Cardiac muscle cell (in vitro differentiated cells and primary cell): ENCODE results near the gene SBF1. TPM values are rescaled to one million over a fixed set of nuclear protein-coding genes. Genes with fewer than 3 reads are reported as not detected.
A peak's percentile ranks its signal among the peaks of the same experiment; 100 is the strongest.

Source experiments
- DNase-seq, 2 donors: peaks; one replicate each; pipeline versions ENCODE4 v3.0.0 to v3.0.0-alpha.2; 2010 to 2017; ENCODE audit warnings: low read depth in 1 of 2, low spot score in 1 of 2
- H3K27ac ChIP-seq: fragments of 200-600 bp; sonication (generic); 2 replicates; pipeline ENCODE4 v1.5.1; 2016
- H3K27me3 ChIP-seq: fragments of 200-600 bp; sonication (generic); 2 replicates; pipeline ENCODE4 v1.6.0; 2016; ENCODE audit warnings: control low read depth
- H3K36me3 ChIP-seq: fragments of 200-600 bp; sonication (generic); 2 replicates; pipeline ENCODE4 v1.5.1; 2016; ENCODE audit warnings: control low read depth
- H3K4me1 ChIP-seq: fragments of 200-600 bp; sonication (generic); 2 replicates; pipeline ENCODE4 v1.8.1; 2017; ENCODE audit warnings: low read depth, mild to moderate bottlenecking, mixed run types
- H3K4me3 ChIP-seq: fragments of 200-600 bp; sonication (generic); 2 replicates; pipeline ENCODE4 v1.5.1; 2016; ENCODE audit warnings: mild to moderate bottlenecking
- H3K9me3 ChIP-seq: fragments of 200-600 bp; sonication (generic); 2 replicates; pipeline ENCODE4 v1.5.1; 2017; ENCODE audit warnings: low read depth, mild to moderate bottlenecking, control low read depth
- polyA plus RNA-seq: library from polyadenylated mRNA; unstranded; fragments of >200 nt; fragmentation: Nextera tagmentation; extraction: Ambion mirVana; gene quantifications from 2 replicates; pipeline ENCODE4 v1.2.1, GENCODE V29; 2016
- total RNA-seq: library from RNA; depleted of rRNA; stranded (reverse); fragments of >200 nt; gene quantifications from 2 replicates; pipeline ENCODE4 v1.2.3, GENCODE V29; 2016
- TF ChIP-seq, protein P1 (sequence below): IDR thresholded peaks from 2 replicates; pipeline ENCODE4 v1.5.1; 2012; ENCODE audit warnings: low read depth, mild to moderate bottlenecking, low read length

Gene SBF1
- total and polyA plus RNA-seq, 2 experiments from 2014 or later = 39.1 to 111 TPM

DNA sequence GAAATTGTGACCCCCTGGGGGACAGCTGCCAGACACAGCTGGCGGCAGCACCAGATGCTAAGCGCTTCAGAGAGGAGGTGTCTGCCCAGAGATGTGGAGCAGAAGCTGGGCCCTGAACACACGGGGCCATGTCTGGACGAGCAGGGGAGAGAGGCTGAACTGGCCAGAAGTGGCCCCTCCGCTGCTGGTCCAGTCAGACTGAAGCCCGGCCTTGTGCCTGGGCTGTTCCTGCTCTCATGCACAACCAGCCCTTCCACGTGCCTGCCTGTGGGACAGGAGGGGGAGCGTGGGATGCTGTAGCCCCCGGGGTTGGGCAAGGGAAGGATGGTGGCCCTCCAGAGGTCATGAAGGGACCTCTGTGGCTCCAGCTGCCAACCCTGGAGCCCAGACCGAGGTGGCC is 8.3 kb upstream of the SBF1 start:
- H3K4me3 ChIP-seq = no peak overlapping the region
- H3K27me3 ChIP-seq = peaks cover 46% of the 10 kb centered on the region
- TF ChIP-seq, protein P1, sequence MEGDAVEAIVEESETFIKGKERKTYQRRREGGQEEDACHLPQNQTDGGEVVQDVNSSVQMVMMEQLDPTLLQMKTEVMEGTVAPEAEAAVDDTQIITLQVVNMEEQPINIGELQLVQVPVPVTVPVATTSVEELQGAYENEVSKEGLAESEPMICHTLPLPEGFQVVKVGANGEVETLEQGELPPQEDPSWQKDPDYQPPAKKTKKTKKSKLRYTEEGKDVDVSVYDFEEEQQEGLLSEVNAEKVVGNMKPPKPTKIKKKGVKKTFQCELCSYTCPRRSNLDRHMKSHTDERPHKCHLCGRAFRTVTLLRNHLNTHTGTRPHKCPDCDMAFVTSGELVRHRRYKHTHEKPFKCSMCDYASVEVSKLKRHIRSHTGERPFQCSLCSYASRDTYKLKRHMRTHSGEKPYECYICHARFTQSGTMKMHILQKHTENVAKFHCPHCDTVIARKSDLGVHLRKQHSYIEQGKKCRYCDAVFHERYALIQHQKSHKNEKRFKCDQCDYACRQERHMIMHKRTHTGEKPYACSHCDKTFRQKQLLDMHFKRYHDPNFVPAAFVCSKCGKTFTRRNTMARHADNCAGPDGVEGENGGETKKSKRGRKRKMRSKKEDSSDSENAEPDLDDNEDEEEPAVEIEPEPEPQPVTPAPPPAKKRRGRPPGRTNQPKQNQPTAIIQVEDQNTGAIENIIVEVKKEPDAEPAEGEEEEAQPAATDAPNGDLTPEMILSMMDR = no peak

DNA sequence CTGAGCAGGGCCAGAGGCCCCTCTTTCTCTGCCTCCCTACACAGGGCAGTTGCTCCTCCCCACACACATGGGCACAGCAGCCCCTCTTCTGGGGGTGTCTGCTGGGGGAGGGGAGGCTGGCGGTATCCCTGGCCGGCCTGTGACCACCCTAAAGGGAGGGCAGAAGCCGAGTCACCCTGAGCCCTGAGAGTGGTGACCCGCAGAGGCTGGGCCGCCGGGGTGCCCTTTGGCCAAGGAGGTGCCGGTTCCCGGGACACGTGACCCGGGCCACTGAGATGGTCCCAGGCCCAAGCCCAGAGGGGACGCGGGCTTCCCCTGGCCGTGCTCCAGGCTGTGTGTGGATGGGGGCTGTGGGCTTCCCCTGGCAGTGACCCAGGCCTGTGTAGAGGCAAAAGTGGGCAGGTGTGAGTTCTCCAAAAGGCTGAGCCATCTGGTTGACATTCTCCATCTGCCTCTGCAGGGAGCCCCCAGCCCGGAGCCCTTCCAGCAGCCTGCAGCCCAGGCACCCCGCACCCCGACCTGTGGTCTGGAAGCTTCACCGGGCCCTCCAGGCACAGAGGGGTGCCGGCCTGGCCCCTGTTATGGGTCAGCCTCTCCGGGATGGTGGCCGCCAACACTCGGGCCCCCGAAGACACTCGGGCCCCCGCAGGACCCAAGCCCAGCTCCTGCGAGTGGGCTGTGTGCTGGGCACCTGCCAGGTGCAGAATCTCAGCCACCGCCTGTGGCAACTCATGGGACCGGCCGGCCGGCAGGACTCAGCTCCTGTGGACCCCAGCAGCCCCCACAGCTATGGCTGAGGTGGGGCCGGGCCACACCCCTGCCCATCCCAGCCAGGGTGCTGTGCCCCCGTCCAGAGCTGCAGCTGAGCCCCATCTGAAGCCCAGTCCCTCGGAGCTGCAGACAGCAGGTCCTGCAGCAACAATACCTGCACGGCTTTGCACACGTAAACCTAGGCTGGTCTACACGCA is 7.6 kb upstream of the SBF1 start:
- Histone ChIP-seq H3K4me3 (no peak overlapping the region), H3K4me1 (no peaks in the 10 kb centered on the region), H3K27ac (no peak overlapping the region), H3K27me3 (peaks cover 46% of the 10 kb centered on the region), H3K9me3 (no peaks in the 10 kb centered on the region), H3K36me3 (no peaks in the 10 kb centered on the region)
- DNase-seq = no peak
- TF ChIP-seq, protein P1 = no peak

More for the DNA sequence above, 8.3 kb upstream of the SBF1 start:
- no peak for DNase-seq
- Histone ChIP-seq H3K27ac (no peak overlapping the region), H3K9me3 (no peaks in the 10 kb centered on the region), H3K36me3 (no peaks in the 10 kb centered on the region), H3K4me1 (no peaks in the 10 kb centered on the region)

DNA sequence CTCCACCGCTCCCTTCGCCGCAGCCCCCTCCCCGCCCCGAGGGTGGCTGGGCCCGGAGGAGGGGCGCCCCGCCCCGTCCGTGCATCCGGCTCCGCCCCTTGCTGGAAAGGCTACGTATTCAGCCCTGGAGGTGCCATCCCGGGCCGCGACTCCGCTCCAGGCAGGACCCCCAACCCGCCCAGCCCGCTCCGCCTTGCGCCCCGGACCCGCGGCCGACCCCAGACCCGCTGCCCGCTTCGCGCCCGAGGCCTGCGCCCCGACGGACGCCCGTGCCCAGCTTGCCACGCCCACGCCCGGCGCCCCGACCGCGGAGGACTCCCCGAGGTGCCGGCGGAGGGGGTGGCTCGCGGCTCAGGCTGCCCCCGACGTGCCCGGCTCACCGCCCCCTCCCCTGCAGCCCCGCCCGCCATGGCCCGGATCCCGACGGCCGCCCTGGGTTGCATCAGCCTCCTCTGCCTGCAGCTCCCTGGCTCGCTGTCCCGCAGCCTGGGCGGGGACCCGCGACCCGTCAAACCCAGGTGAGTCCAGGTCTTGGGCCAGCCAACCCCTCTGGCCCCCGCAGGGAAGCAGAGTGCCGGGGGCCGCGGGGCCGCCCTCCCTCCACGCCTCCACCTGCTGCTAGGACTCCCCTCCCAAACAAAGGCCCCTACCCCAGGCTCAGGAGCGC is 6.7 kb upstream of the SBF1 start, which contains the start of gene ADM2:
Gene ADM2 (plus strand): TSS at position 104 of the 667 bp plus-strand sequence. CDS start 305 bp downstream, at position 409.
- TF ChIP-seq, protein P1 = no peak
- Histone ChIP-seq H3K9me3 (no peaks in the 10 kb centered on the region), H3K4me3 (peak within 1 kb of the TSS; percentile 19), H3K27ac (no peak within 1 kb of the TSS), H3K27me3 (peaks cover 46% of the 10 kb centered on the region), H3K36me3 (no peaks in the 10 kb centered on the region), H3K4me1 (no peaks in the 10 kb centered on the region)
- peak; percentile 31 to 41 for DNase-seq

DNA sequence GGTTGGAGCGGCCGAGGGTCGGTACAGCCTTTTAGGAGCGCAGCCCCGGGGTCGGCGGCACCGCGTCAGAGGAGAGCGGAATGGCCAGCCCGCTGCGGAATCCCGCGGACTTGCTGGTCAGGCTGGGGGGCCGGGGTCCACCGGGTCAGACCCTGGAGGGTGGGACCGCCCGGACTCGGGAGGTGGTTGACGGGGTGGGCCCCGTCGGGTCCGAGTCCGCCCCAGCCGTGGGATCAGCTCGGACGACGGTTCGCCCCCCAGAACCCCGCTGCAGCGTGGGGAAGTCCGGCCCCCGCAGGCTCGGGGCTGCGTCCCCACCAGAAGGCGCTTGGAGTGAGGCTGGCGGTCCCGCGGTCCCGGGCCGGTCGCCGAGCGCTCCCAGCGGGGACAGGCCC is 6.2 kb upstream of the SBF1 start:
- H3K27ac ChIP-seq = no peak overlapping the region
- DNase-seq = no peak
- H3K4me3 ChIP-seq = peak overlapping the region; percentile 19
- no peaks in the 10 kb centered on the region for H3K36me3 ChIP-seq
- no peaks in the 10 kb centered on the region for H3K9me3 ChIP-seq
- peaks cover 46% of the 10 kb centered on the region for H3K27me3 ChIP-seq
- no peaks in the 10 kb centered on the region for H3K4me1 ChIP-seq
- TF ChIP-seq, protein P1 = no peak

DNA sequence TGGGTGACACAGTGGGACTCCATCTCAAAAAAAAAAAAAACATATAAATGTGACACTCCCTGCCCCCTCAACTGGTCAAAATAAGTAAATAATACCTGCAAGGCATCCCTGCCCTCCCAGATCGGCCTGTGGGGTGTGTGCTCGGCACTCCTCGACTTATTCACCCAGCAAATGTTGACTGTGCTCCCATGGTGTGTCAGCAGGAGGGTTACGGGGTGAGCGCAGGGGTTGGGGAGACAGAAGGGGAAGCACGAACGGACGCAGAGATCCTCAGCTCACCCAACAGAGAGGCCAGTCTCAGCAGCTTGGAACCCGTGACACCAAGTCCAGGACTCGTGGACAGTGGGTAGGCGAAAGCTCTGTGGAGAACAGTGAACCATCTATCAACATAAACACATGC is 4.9 kb upstream of the SBF1 start:
- no peak overlapping the region for H3K4me3 ChIP-seq
- no peaks in the 10 kb centered on the region for H3K36me3 ChIP-seq
- H3K4me1 ChIP-seq = no peaks in the 10 kb centered on the region
- H3K27ac ChIP-seq = no peak overlapping the region
- no peaks in the 10 kb centered on the region for H3K9me3 ChIP-seq
- TF ChIP-seq, protein P1 = no peak
- peaks cover 46% of the 10 kb centered on the region for H3K27me3 ChIP-seq
- no peak for DNase-seq
